Activated CD4-positive, alpha-beta T cell treated with anti-CD3 and anti-CD28 coated beads, Interleukin-2, amount 10 ng/mL, durations not matched to agents 24 days and 14 days (primary cell): ENCODE measurements around the gene PDX1. TPM values are rescaled to one million over a fixed set of nuclear protein-coding genes. Genes with fewer than 3 reads are reported as not detected.

Experiments used
- total RNA-seq: library from RNA; stranded (reverse); gene quantifications from 2 replicates; pipeline ENCODE4 v1.2.3, GENCODE V29; 2022

The PDX1 gene
- total RNA-seq, 1 donor from 2014 or later = not detected

Other genes starting within 250 kb of the PDX1 start
- gene GSX1, start 127.5 kb upstream of the PDX1 start, total RNA-seq = not detected in 2 replicates
- not detected in 2 replicates for gene CDX2, start 49.3 kb downstream of the PDX1 start, total RNA-seq
- gene URAD, start 68.7 kb downstream of the PDX1 start, total RNA-seq = not detected in 2 replicates
- gene FLT3, start 180.6 kb downstream of the PDX1 start, total RNA-seq = not detected in 2 replicates
- 31.2 and 32.7 TPM in 2 replicates for gene PAN3, start 218.5 kb downstream of the PDX1 start, total RNA-seq